GM12873 (cell line): Measurements from ENCODE around the gene GPR132.

Experiments used
- CTCF ChIP-seq: IDR thresholded peaks from 2 replicates; pipeline ENCODE4 v1.5.1; 2012; ENCODE audit warnings: low read depth, mild to moderate bottlenecking, moderate library complexity, low read length, control low read depth; ENCODE audit not compliant: insufficient read depth; ENCODE audit errors: missing control alignments

Gene GPR132

GRCh38 chr14:105076296-105076804 is 11.1 kb upstream of the GPR132 start:
- TF ChIP-seq CTCF: no peak

DNA sequence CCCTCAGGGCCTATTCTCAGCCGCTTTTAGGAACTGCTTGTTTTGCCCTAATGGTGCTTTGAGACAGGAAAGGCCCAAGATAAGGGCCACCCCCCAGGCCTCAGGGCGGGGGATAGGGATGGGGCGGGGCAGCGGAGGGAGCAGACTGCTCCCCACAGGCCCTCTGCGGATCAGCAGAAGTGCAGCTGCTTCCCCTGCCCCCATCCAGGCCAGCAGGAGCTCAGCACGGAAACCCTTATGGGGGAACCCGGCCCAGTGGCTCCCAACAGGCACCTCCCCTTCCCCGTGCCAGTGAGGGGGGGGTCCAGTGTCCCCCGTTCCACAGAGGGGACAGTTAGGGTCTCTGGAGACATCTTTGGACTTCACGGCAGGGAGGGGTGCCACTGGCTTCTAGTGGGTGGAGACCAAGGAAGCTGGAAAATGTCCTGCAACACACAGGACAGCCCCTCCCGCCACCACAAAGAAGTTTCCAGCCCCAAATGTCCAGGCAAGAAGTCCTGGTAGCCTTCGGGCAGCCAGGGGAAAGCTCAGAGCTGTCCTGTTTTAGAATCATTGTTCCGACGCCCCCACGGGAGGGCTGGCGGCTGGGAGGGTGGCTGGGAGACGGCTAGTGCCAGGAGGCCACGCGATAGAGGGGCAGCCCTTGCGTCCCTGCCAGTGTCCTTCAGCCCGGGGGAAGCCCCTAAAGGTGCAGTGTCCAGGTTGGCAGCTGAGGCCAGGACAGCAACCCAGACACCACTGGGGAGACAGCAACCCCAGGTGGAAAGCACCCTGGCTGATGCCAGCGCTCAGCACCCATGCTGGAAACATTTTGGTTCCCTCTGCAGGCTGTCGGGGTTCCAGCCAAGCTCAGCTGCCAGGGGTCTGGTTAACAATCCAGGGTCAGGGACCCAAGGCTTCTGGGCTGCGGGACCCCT is 10.4 kb upstream of the GPR132 start:
- TF ChIP-seq CTCF: no peak

- no peak for TF ChIP-seq CTCF
These were observed 9.4 kb upstream of the GPR132 start for GRCh38 chr14:105074601-105075053.

GRCh38 chr14:105073720-105074600 is 8.7 kb upstream of the GPR132 start:
- TF ChIP-seq CTCF: no peak

DNA sequence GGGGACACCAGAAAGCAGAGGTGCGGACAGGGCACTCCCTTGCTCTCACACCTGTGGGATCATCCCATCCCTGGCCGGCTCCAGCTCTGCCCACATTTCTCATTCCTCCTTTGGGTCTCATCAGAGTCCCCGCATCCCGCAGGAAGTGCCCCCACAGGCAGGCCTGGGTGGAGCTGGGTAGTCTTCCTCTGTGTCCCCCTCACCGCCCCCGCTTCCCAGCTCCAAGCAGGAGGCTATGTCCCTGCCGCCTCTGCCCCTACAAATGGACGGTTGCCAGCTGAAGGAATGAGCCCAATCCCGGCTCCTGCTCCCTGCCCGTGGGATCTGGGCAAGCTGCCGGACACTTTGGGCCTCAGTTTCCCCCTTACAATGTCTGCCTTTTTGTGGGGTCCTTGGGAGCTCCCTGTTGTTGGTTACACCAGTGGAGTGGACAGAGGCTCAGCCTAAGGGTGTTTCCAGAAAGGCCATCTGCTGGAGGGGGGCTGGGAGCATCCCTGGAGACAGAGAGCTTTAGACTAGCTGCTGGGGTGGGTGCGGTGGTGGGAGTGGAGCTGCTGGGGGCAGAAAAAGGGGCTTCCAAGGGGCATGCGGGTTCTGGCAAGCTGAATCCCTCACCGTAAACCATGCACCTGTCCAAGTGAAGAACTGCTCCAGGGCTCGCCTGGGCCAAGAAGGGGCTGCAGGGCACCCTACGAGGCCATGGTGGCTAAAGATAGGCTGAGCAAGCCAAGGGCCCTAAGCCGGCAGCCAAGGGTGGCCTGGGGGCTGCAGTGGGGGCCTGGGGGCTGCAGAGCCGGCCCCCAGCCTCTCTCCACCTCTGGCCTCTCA is 7.9 kb upstream of the GPR132 start:
- no peak for TF ChIP-seq CTCF

DNA sequence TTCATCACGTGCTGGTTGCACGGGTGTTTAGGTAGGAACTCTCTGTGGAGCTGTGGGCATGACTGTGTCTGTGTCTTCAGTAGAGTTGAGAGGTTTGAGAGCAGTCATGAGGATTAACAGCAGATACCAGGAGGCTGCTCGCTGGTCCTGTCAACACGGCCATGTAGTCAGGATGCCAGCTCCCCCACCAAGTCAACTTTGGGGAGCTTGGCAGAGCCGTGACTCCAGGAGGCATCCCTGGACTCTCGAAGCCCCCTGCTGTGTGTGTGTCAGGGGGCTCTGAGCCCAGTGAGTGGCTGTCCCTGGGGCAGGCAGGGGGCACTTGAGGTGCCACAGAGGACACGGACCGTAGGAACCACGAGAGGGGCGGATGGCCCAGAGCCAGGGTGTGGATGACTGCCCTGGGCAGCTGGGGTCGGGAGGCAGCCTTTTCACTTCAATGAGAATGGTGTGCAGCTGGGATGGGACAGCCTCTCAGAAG is 7.2 kb upstream of the GPR132 start:
- no peak for TF ChIP-seq CTCF
